ENCODE measurements around the gene AOC1. TPM values are rescaled to one million over a fixed set of nuclear protein-coding genes. Genes with fewer than 3 reads are reported as not detected.

The AOC1 gene
- total and polyA plus RNA-seq, 2 of the 13 experiments (the other 11 are each of a cell fraction or from before 2014, with no cell fraction given): not detected

DNA sequence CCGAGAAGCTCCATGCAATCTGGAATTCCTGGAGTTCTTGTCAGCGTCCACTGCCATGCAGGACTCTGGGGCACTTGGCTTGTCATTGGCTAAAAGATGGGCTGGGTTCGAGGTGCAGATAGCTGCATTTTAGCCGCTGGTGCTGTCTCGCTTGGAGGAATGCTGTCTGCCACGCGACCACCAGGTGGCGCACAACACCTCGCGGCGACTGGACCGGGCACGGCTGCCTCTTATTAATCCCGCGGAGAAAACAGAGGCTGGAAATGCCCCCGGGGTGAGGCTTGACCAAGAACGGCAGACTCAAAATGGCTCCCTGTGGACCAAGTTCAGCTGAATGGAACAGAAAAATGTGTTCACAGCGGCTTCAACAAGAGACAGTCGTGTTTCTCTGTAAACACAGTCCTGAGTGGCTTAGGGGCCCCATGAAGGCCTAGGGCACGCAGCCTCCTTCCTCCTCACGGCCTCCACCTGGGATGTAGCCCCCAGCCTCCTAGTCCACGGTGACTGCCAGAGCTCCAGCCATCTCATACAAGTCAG lies 46.2 kb downstream of the AOC1 start (continued):
- TF ChIP-seq, protein P1, sequence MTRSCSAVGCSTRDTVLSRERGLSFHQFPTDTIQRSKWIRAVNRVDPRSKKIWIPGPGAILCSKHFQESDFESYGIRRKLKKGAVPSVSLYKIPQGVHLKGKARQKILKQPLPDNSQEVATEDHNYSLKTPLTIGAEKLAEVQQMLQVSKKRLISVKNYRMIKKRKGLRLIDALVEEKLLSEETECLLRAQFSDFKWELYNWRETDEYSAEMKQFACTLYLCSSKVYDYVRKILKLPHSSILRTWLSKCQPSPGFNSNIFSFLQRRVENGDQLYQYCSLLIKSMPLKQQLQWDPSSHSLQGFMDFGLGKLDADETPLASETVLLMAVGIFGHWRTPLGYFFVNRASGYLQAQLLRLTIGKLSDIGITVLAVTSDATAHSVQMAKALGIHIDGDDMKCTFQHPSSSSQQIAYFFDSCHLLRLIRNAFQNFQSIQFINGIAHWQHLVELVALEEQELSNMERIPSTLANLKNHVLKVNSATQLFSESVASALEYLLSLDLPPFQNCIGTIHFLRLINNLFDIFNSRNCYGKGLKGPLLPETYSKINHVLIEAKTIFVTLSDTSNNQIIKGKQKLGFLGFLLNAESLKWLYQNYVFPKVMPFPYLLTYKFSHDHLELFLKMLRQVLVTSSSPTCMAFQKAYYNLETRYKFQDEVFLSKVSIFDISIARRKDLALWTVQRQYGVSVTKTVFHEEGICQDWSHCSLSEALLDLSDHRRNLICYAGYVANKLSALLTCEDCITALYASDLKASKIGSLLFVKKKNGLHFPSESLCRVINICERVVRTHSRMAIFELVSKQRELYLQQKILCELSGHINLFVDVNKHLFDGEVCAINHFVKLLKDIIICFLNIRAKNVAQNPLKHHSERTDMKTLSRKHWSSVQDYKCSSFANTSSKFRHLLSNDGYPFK (CRISPR knock-in tag; IDR thresholded peaks at IDR 0.05; ENCODE audit: borderline replicate concordance): no peak
- TF ChIP-seq TAF1 (CRISPR knock-in tag; IDR thresholded peaks at IDR 0.05) (no peak), RAD21 (CRISPR knock-in tag; IDR thresholded peaks at IDR 0.05) (peak; percentile 75), HES4 (CRISPR knock-in tag; IDR thresholded peaks at IDR 0.05; ENCODE audit: borderline replicate concordance) (no peak), SRF (IDR thresholded peaks at IDR 0.05; ENCODE audit: low read depth, low read length) (no peak), ZNF292 (CRISPR knock-in tag; IDR thresholded peaks at IDR 0.05; ENCODE audit: borderline replicate concordance, low read depth) (no peak), TEAD3 (CRISPR knock-in tag; optimal IDR thresholded peaks at IDR 0.05; ENCODE audit: borderline replicate concordance) (peak; percentile 61), REPIN1 (CRISPR knock-in tag; IDR thresholded peaks at IDR 0.05; ENCODE audit: borderline replicate concordance, low read depth) (no peak), FOXA3 (CRISPR knock-in tag; IDR thresholded peaks at IDR 0.05) (no peak), ZNF331 (CRISPR knock-in tag; IDR thresholded peaks at IDR 0.05) (0 out of 2 replicates have a peak, but pooled peaks have one; percentile 17), SP1 (IDR thresholded peaks at IDR 0.05) (no peak), SP1 (CRISPR knock-in tag; IDR thresholded peaks at IDR 0.05) (0 out of 2 replicates have a peak, but pooled peaks have one; percentile 19), ARNTL (CRISPR knock-in tag; IDR thresholded peaks at IDR 0.05) (no peak), ZNF30 (CRISPR knock-in tag; IDR thresholded peaks at IDR 0.05) (no peak), XRCC5 (optimal IDR thresholded peaks at IDR 0.05; ENCODE audit: low read length) (peak; percentile 42)
- TF ChIP-seq, protein P2, sequence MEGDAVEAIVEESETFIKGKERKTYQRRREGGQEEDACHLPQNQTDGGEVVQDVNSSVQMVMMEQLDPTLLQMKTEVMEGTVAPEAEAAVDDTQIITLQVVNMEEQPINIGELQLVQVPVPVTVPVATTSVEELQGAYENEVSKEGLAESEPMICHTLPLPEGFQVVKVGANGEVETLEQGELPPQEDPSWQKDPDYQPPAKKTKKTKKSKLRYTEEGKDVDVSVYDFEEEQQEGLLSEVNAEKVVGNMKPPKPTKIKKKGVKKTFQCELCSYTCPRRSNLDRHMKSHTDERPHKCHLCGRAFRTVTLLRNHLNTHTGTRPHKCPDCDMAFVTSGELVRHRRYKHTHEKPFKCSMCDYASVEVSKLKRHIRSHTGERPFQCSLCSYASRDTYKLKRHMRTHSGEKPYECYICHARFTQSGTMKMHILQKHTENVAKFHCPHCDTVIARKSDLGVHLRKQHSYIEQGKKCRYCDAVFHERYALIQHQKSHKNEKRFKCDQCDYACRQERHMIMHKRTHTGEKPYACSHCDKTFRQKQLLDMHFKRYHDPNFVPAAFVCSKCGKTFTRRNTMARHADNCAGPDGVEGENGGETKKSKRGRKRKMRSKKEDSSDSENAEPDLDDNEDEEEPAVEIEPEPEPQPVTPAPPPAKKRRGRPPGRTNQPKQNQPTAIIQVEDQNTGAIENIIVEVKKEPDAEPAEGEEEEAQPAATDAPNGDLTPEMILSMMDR (CRISPR knock-in tag; IDR thresholded peaks at IDR 0.05): peak; percentile 92
- TF ChIP-seq, protein P3, sequence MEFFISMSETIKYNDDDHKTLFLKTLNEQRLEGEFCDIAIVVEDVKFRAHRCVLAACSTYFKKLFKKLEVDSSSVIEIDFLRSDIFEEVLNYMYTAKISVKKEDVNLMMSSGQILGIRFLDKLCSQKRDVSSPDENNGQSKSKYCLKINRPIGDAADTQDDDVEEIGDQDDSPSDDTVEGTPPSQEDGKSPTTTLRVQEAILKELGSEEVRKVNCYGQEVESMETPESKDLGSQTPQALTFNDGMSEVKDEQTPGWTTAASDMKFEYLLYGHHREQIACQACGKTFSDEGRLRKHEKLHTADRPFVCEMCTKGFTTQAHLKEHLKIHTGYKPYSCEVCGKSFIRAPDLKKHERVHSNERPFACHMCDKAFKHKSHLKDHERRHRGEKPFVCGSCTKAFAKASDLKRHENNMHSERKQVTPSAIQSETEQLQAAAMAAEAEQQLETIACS (CRISPR knock-in tag; IDR thresholded peaks at IDR 0.05): no peak
- TF ChIP-seq, protein P4, sequence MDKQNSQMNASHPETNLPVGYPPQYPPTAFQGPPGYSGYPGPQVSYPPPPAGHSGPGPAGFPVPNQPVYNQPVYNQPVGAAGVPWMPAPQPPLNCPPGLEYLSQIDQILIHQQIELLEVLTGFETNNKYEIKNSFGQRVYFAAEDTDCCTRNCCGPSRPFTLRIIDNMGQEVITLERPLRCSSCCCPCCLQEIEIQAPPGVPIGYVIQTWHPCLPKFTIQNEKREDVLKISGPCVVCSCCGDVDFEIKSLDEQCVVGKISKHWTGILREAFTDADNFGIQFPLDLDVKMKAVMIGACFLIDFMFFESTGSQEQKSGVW (CRISPR knock-in tag; IDR thresholded peaks at IDR 0.05; ENCODE audit: borderline replicate concordance): no peak
- TF ChIP-seq, protein P5, sequence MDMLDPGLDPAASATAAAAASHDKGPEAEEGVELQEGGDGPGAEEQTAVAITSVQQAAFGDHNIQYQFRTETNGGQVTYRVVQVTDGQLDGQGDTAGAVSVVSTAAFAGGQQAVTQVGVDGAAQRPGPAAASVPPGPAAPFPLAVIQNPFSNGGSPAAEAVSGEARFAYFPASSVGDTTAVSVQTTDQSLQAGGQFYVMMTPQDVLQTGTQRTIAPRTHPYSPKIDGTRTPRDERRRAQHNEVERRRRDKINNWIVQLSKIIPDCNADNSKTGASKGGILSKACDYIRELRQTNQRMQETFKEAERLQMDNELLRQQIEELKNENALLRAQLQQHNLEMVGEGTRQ (IDR thresholded peaks at IDR 0.05; ENCODE audit: low read depth, low read length): no peak
- TF ChIP-seq, protein P5 (CRISPR knock-in tag; IDR thresholded peaks at IDR 0.05; ENCODE audit: borderline replicate concordance): no peak
- TF ChIP-seq, protein P6, sequence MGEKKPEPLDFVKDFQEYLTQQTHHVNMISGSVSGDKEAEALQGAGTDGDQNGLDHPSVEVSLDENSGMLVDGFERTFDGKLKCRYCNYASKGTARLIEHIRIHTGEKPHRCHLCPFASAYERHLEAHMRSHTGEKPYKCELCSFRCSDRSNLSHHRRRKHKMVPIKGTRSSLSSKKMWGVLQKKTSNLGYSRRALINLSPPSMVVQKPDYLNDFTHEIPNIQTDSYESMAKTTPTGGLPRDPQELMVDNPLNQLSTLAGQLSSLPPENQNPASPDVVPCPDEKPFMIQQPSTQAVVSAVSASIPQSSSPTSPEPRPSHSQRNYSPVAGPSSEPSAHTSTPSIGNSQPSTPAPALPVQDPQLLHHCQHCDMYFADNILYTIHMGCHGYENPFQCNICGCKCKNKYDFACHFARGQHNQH (CRISPR knock-in tag; IDR thresholded peaks at IDR 0.05): no peak

Measured in HepG2 (cell line).